Smooth muscle cell (in vitro differentiated cells): Measurements from ENCODE around the gene GPR151. TPM values are rescaled to one million over a fixed set of nuclear protein-coding genes. Genes with fewer than 3 reads are reported as not detected.

Source experiments
- DNase-seq: peaks from one replicate; lab custom pipeline; 2025; ENCODE audit not compliant: unreplicated experiment; lab: John Stamatoyannopoulos, UW
- H2AFZ ChIP-seq: fragments of 200-600 bp; sonication (generic); 2 replicates; pipeline ENCODE4 v1.6.0; 2016; ENCODE audit warnings: antibody characterized with exemption, low read depth, mild to moderate bottlenecking
- H3F3A ChIP-seq: fragments of 200-600 bp; sonication (generic); 2 replicates; pipeline ENCODE4 v1.6.0; 2017; ENCODE audit warnings: antibody characterized with exemption, low read depth
- H3K27ac ChIP-seq: fragments of 200-600 bp; sonication (generic); 2 replicates; pipeline ENCODE4 v1.5.1; 2016; ENCODE audit warnings: low read depth, mild to moderate bottlenecking
- H3K27me3 ChIP-seq: fragments of 200-600 bp; sonication (generic); 2 replicates; pipeline ENCODE4 v1.6.1; 2016; ENCODE audit warnings: low read depth, mild to moderate bottlenecking
- H3K36me3 ChIP-seq: fragments of 200-600 bp; sonication (generic); 2 replicates; pipeline ENCODE4 v1.5.1; 2016; ENCODE audit warnings: low read depth
- H3K4me1 ChIP-seq: fragments of 200-600 bp; sonication (generic); 2 replicates; pipeline ENCODE4 v1.5.1; 2016; ENCODE audit warnings: low read depth
- H3K4me2 ChIP-seq: fragments of 200-600 bp; sonication (generic); 2 replicates; pipeline ENCODE4 v1.6.0; 2016; ENCODE audit warnings: mild to moderate bottlenecking
- H3K4me3 ChIP-seq: fragments of 200-600 bp; sonication (generic); 2 replicates; pipeline ENCODE4 v1.5.1; 2016; ENCODE audit warnings: mild to moderate bottlenecking
- H3K79me2 ChIP-seq: fragments of 200-600 bp; sonication (generic); 2 replicates; pipeline ENCODE4 v1.6.0; 2016; ENCODE audit warnings: low read depth, mild to moderate bottlenecking
- H3K9ac ChIP-seq: fragments of 200-600 bp; sonication (generic); 2 replicates; pipeline ENCODE4 v1.6.0; 2016; ENCODE audit warnings: low read depth
- H3K9me3 ChIP-seq: fragments of 200-600 bp; sonication (generic); replicated peaks from 2 replicates; pipeline ENCODE4 v1.5.1; 2016; ENCODE audit warnings: low read depth
- H4K20me1 ChIP-seq: fragments of 200-600 bp; sonication (generic); 2 replicates; pipeline ENCODE4 v1.6.0; 2016; ENCODE audit warnings: low read depth
- WGBS: methylation state at CpG from one replicate; pipeline ENCODE4 v1.1.7; 2016; ENCODE audit warnings: low lambda C conversion rate; 5-methylcytosine and 5-hydroxymethylcytosine counted together
- polyA plus RNA-seq: library from polyadenylated mRNA; unstranded; fragments of >200 nt; fragmentation: Nextera tagmentation; extraction: Ambion mirVana; gene quantifications from 2 replicates; pipeline ENCODE4 v1.2.1, GENCODE V29; 2016
- total RNA-seq: library from RNA; depleted of rRNA; stranded (reverse); fragments of >200 nt; gene quantifications from 2 replicates; pipeline ENCODE4 v1.2.3, GENCODE V29; 2014
- TF ChIP-seq, protein P1 (sequence below): fragments of 200-600 bp; sonication (generic); IDR thresholded peaks from 2 replicates; pipeline ENCODE4 v1.5.1; 2017; ENCODE audit warnings: borderline replicate concordance, mild to moderate bottlenecking, antibody characterized with exemption; ENCODE audit not compliant: insufficient read depth, poor library complexity, severe bottlenecking

Gene GPR151
- total and polyA plus RNA-seq, 2 experiments from 2014 or later, result not detected

- Histone ChIP-seq H4K20me1 (no peaks in the 10 kb centered on the region), H3F3A (no peaks in the 10 kb centered on the region), H3K79me2 (no peaks in the 10 kb centered on the region), H3K36me3 (no peaks in the 10 kb centered on the region), H2AFZ (no peak overlapping the region), H3K4me1 (no peaks in the 10 kb centered on the region), H3K9me3 (no peaks in the 10 kb centered on the region), H3K4me3 (no peak overlapping the region), H3K27ac (no peak overlapping the region), H3K9ac (no peak overlapping the region), H3K4me2 (no peak overlapping the region), H3K27me3 (no peaks in the 10 kb centered on the region)
- WGBS, result 21% methylated on average over 7 of the region's 7 CpGs
- TF ChIP-seq, protein P1, sequence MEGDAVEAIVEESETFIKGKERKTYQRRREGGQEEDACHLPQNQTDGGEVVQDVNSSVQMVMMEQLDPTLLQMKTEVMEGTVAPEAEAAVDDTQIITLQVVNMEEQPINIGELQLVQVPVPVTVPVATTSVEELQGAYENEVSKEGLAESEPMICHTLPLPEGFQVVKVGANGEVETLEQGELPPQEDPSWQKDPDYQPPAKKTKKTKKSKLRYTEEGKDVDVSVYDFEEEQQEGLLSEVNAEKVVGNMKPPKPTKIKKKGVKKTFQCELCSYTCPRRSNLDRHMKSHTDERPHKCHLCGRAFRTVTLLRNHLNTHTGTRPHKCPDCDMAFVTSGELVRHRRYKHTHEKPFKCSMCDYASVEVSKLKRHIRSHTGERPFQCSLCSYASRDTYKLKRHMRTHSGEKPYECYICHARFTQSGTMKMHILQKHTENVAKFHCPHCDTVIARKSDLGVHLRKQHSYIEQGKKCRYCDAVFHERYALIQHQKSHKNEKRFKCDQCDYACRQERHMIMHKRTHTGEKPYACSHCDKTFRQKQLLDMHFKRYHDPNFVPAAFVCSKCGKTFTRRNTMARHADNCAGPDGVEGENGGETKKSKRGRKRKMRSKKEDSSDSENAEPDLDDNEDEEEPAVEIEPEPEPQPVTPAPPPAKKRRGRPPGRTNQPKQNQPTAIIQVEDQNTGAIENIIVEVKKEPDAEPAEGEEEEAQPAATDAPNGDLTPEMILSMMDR, result peak; percentile 86
- DNase-seq, result peak; percentile 6
Measured at GRCh38 chr5:146533260-146533857, 17.4 kb upstream of the GPR151 start.

DNA sequence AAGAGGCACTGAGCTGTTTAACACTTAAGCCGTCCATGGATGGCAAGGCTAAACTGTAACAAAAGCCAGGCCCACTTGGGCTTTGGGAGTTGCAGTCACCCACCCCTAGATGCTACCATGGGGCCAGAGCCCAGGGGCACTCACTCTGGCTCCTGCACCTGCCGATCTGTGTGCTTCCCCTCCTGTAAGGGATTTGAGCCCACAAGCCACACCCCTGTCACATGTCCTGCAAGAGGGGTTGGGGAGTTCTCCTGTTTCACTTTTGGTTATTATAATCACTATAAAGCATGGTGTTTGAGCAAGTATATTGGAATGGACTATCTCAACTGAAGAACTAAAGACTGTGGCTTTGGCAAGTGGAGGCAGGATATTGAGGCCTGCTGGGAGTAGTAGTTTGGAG lies 14.0 kb upstream of the GPR151 start:
- Histone ChIP-seq H3K4me3 (no peak overlapping the region), H3K79me2 (no peaks in the 10 kb centered on the region), H4K20me1 (no peaks in the 10 kb centered on the region), H3K27me3 (no peaks in the 10 kb centered on the region), H2AFZ (no peak overlapping the region), H3K9ac (no peak overlapping the region), H3K9me3 (no peaks in the 10 kb centered on the region), H3K4me1 (no peaks in the 10 kb centered on the region), H3F3A (no peaks in the 10 kb centered on the region), H3K36me3 (no peaks in the 10 kb centered on the region), H3K27ac (no peak overlapping the region), H3K4me2 (no peak overlapping the region)
- no peak for DNase-seq
- 94% methylated on average over 2 of the region's 2 CpGs for WGBS
- TF ChIP-seq, protein P1, result no peak

DNA sequence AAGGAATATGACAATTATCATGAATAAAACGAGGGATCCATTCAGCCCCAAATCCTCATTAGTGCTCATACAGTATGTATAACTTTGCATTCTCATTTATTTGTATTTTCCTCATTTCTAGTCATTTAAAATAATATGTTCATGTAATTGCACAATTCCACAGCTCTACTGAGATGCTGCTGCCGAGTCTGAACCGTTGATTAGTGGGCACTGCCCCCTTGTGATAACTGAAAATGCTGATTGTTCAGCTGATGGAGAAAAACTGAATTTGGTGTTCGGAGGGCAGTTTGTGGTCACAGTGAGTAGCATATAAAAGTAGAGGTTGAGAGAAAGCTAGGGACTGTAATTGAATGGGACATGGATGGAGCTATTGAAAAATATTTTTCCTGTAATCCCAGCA lies 12.2 kb upstream of the GPR151 start:
- Histone ChIP-seq H3K9me3 (no peaks in the 10 kb centered on the region), H3F3A (no peaks in the 10 kb centered on the region), H3K79me2 (no peaks in the 10 kb centered on the region), H3K36me3 (no peaks in the 10 kb centered on the region), H3K4me3 (no peak overlapping the region), H3K4me1 (no peaks in the 10 kb centered on the region), H3K27me3 (peaks cover 6% of the 10 kb centered on the region), H2AFZ (no peak overlapping the region), H3K9ac (no peak overlapping the region), H3K4me2 (no peak overlapping the region), H3K27ac (no peak overlapping the region), H4K20me1 (no peaks in the 10 kb centered on the region)
- TF ChIP-seq, protein P1, result no peak
- no peak for DNase-seq
- whole genome bisulfite sequencing, result 77% methylated on average over 4 of the region's 4 CpGs

- Histone ChIP-seq H4K20me1 (no peaks in the 10 kb centered on the region), H3K4me2 (no peak overlapping the region), H3K4me1 (no peaks in the 10 kb centered on the region), H3K27me3 (peaks cover 6% of the 10 kb centered on the region), H3K36me3 (no peaks in the 10 kb centered on the region), H3F3A (no peaks in the 10 kb centered on the region), H3K9me3 (no peaks in the 10 kb centered on the region), H2AFZ (no peak overlapping the region), H3K79me2 (no peaks in the 10 kb centered on the region), H3K9ac (no peak overlapping the region), H3K4me3 (no peak overlapping the region), H3K27ac (no peak overlapping the region)
- TF ChIP-seq, protein P1, result no peak
- 90% methylated on average over 3 of the region's 3 CpGs for WGBS
- no peak for DNase-seq
Measured at GRCh38 chr5:146527785-146528184, 11.8 kb upstream of the GPR151 start.
